H9 (cell line): ENCODE results near the gene BARD1. TPM values are rescaled to one million over a fixed set of nuclear protein-coding genes. Genes with fewer than 3 reads are reported as not detected.

Experiments used
- DNase-seq: peaks from one replicate; pipeline ENCODE4 v3.0.0-alpha.2; 2017
- H2AFZ ChIP-seq: one replicate; pipeline ENCODE4 v1.6.1; 2013; ENCODE audit warnings: mild to moderate bottlenecking, low read length, control low read depth, moderate library complexity
- H2AK5ac ChIP-seq: 2 replicates; pipeline ENCODE4 v1.6.1; 2013; ENCODE audit warnings: low read length, control low read depth, mixed read lengths; ENCODE audit not compliant: insufficient read length
- H2BK120ac ChIP-seq: one replicate; pipeline ENCODE4 v1.6.1; 2013; ENCODE audit warnings: low read depth, mild to moderate bottlenecking, low read length, control low read depth, inconsistent platforms; ENCODE audit not compliant: poor library complexity, severe bottlenecking
- H2BK12ac ChIP-seq: 2 replicates; pipeline ENCODE4 v1.6.1; 2013; ENCODE audit warnings: low read length, control low read depth, mixed read lengths, low read depth; ENCODE audit not compliant: insufficient read length
- H2BK15ac ChIP-seq: 2 replicates; pipeline ENCODE4 v1.6.1; 2013; ENCODE audit warnings: low read depth, low read length, control low read depth
- H2BK20ac ChIP-seq: one replicate; pipeline ENCODE4 v1.6.1; 2013; ENCODE audit warnings: low read depth, mild to moderate bottlenecking, low read length, control low read depth, inconsistent platforms; ENCODE audit not compliant: poor library complexity, severe bottlenecking
- H2BK5ac ChIP-seq: 2 replicates; pipeline ENCODE4 v1.6.1; 2013; ENCODE audit warnings: low read length, control low read depth, mixed read lengths; ENCODE audit not compliant: insufficient read length
- H3K14ac ChIP-seq: 2 replicates; pipeline ENCODE4 v1.6.1; 2013; ENCODE audit warnings: low read length, control low read depth; ENCODE audit not compliant: insufficient read depth
- H3K18ac ChIP-seq: 2 replicates; pipeline ENCODE4 v1.6.1; 2013; ENCODE audit warnings: low read depth, mild to moderate bottlenecking, mixed read lengths, low read length, control low read depth; ENCODE audit not compliant: insufficient read length
- H3K23ac ChIP-seq: 2 replicates; pipeline ENCODE4 v1.6.1; 2013; ENCODE audit warnings: low read length, control low read depth, mixed read lengths, low read depth; ENCODE audit not compliant: insufficient read length
- H3K23me2 ChIP-seq: 2 replicates; pipeline ENCODE4 v1.6.1; 2013; ENCODE audit warnings: low read depth, mild to moderate bottlenecking, mixed read lengths, low read length, control low read depth; ENCODE audit not compliant: insufficient read length, poor library complexity, severe bottlenecking
- H3K27ac ChIP-seq: 2 replicates; pipeline ENCODE4 v1.5.1; 2013; ENCODE audit warnings: low read length, control low read depth, mixed read lengths, low read depth; ENCODE audit not compliant: insufficient read length
- H3K27me3 ChIP-seq: 2 replicates; pipeline ENCODE4 v1.6.1; 2013; ENCODE audit warnings: low read length, control low read depth, inconsistent platforms; ENCODE audit not compliant: insufficient read depth
- H3K4ac ChIP-seq: 2 replicates; pipeline ENCODE4 v1.6.1; 2013; ENCODE audit warnings: low read depth, mild to moderate bottlenecking, control low read depth, inconsistent platforms, low read length, moderate library complexity
- H3K4me1 ChIP-seq: 2 replicates; pipeline ENCODE4 v1.6.1; 2013; ENCODE audit warnings: low read length, control low read depth, inconsistent platforms; ENCODE audit not compliant: insufficient read depth
- H3K4me2 ChIP-seq: 2 replicates; pipeline ENCODE4 v1.6.1; 2013; ENCODE audit warnings: low read length, control low read depth, mixed read lengths; ENCODE audit not compliant: insufficient read length, insufficient read depth
- H3K56ac ChIP-seq: 2 replicates; pipeline ENCODE4 v1.6.1; 2013; ENCODE audit warnings: low read depth, mild to moderate bottlenecking, mixed read lengths, low read length, control low read depth; ENCODE audit not compliant: insufficient read length
- H3K79me1 ChIP-seq: 2 replicates; pipeline ENCODE4 v1.6.1; 2013; ENCODE audit warnings: low read depth, mild to moderate bottlenecking, moderate library complexity, low read length, control low read depth, inconsistent platforms; ENCODE audit not compliant: insufficient read depth, poor library complexity, severe bottlenecking
- H3K79me2 ChIP-seq: 2 replicates; pipeline ENCODE4 v1.6.1; 2013; ENCODE audit warnings: low read length, control low read depth, inconsistent platforms; ENCODE audit not compliant: insufficient read depth
- H3K9ac ChIP-seq: 2 replicates; pipeline ENCODE4 v1.6.1; 2013; ENCODE audit warnings: low read length, control low read depth, mixed read lengths; ENCODE audit not compliant: insufficient read length; ENCODE audit errors: extremely low read depth
- H3K9me3 ChIP-seq: one replicate; pipeline ENCODE4 v1.6.1; 2013; ENCODE audit warnings: low read depth, low read length, inconsistent platforms; ENCODE audit not compliant: control insufficient read depth
- H3T11ph ChIP-seq: one replicate; pipeline ENCODE4 v1.6.1; 2013; ENCODE audit warnings: mild to moderate bottlenecking, low read length, control low read depth, inconsistent platforms
- H4K20me1 ChIP-seq: one replicate; pipeline ENCODE4 v1.6.1; 2013; ENCODE audit not compliant: control insufficient read depth, insufficient read length, insufficient read depth
- H4K5ac ChIP-seq: 2 replicates; pipeline ENCODE4 v1.6.1; 2013; ENCODE audit warnings: low read depth, mild to moderate bottlenecking, mixed read lengths, low read length, control low read depth; ENCODE audit not compliant: insufficient read length
- H4K8ac ChIP-seq: replicated peaks from 2 replicates; pipeline ENCODE4 v1.6.1; 2013; ENCODE audit warnings: low read length, control low read depth, mixed read lengths, low read depth; ENCODE audit not compliant: insufficient read length
- H4K91ac ChIP-seq: 2 replicates; pipeline ENCODE4 v1.6.1; 2013; ENCODE audit warnings: low read depth, mild to moderate bottlenecking, moderate library complexity, mixed read lengths, low read length, control low read depth; ENCODE audit not compliant: insufficient read length
- H3K27ac Mint-ChIP-seq, 3 experiments: 2 replicates in 2 of 3; 3 replicates in 1 of 3; pipeline ENCODE4 v1.8.0; 2020 to 2021; ENCODE audit warnings: mixed read lengths in 3 of 3, mild to moderate bottlenecking in 1 of 3, moderate library complexity in 1 of 3
- H3K27me3 Mint-ChIP-seq: 2 replicates; pipeline ENCODE4 v1.8.0; 2021; ENCODE audit warnings: low read depth, mild to moderate bottlenecking, moderate library complexity, mixed read lengths
- H3K36me3 Mint-ChIP-seq, 3 experiments: 2 replicates in 2 of 3; 3 replicates in 1 of 3; pipeline ENCODE4 v1.8.0; 2020 to 2021; ENCODE audit warnings: low read depth in 3 of 3, mixed read lengths in 3 of 3; ENCODE audit not compliant: insufficient read depth in 1 of 3
- H3K4me1 Mint-ChIP-seq, 2 experiments: 2 replicates each; pipeline ENCODE4 v1.8.0; 2020; ENCODE audit warnings: mixed read lengths in 2 of 2
- H3K4me3 Mint-ChIP-seq, 2 experiments: 2 replicates in 1 of 2; 3 replicates in 1 of 2; pipeline ENCODE4 v1.8.0; 2020 to 2021; ENCODE audit warnings: mild to moderate bottlenecking in 2 of 2, mixed read lengths in 2 of 2, moderate library complexity in 1 of 2
- H3K9me3 Mint-ChIP-seq, 2 experiments: 2 replicates in 1 of 2; 3 replicates in 1 of 2; pipeline ENCODE4 v1.8.0; 2020; ENCODE audit warnings: mild to moderate bottlenecking in 2 of 2, mixed read lengths in 2 of 2, moderate library complexity in 1 of 2
- total RNA-seq: library from RNA; stranded (reverse); gene quantifications from 2 replicates; pipeline ENCODE4 v1.2.1, GENCODE V29; 2021
- TF ChIP-seq, protein P1 (sequence below): fragments of 200-600 bp; sonication (generic); conservative IDR thresholded peaks from 3 replicates; pipeline ENCODE4 v1.8.0; 2021; ENCODE audit warnings: antibody characterized with exemption, mild to moderate bottlenecking

Gene BARD1
- total RNA-seq, 1 experiment from 2014 or later: 30.6 TPM

DNA sequence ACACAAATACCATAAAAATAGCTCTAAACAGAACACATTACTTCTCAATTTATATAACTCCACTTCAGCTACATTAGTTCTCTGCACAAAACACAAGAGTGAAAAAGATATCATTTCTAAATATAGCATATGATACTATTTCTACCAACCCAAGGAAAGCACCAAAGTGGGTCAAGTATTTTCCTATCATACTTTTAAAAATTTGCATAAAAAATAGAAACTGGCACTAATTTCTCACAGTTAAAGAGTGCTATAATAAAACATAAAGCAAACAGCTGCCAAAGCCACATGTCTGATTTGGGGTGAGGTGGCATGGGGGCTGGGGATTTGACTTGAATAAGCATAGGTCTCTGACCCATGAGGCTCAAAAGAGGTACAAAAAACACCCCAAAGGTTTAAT lies 61.5 kb downstream of the BARD1 start:
- TF ChIP-seq, protein P1, sequence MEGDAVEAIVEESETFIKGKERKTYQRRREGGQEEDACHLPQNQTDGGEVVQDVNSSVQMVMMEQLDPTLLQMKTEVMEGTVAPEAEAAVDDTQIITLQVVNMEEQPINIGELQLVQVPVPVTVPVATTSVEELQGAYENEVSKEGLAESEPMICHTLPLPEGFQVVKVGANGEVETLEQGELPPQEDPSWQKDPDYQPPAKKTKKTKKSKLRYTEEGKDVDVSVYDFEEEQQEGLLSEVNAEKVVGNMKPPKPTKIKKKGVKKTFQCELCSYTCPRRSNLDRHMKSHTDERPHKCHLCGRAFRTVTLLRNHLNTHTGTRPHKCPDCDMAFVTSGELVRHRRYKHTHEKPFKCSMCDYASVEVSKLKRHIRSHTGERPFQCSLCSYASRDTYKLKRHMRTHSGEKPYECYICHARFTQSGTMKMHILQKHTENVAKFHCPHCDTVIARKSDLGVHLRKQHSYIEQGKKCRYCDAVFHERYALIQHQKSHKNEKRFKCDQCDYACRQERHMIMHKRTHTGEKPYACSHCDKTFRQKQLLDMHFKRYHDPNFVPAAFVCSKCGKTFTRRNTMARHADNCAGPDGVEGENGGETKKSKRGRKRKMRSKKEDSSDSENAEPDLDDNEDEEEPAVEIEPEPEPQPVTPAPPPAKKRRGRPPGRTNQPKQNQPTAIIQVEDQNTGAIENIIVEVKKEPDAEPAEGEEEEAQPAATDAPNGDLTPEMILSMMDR: no peak
- H3K9ac ChIP-seq: no peak overlapping the region
- no peaks in the 10 kb centered on the region for H3K4me1 ChIP-seq
- H3K18ac ChIP-seq: no peak overlapping the region
- H3K9me3 Mint-ChIP-seq: no peaks in the 10 kb centered on the region
- no peak overlapping the region for H4K91ac ChIP-seq
- H3K4ac ChIP-seq: no peak overlapping the region
- H2AK5ac ChIP-seq: no peak overlapping the region
- no peak overlapping the region for H3K23ac ChIP-seq
- no peak overlapping the region for H4K8ac ChIP-seq
- H2BK12ac ChIP-seq: no peak overlapping the region
- no peak overlapping the region for H2BK120ac ChIP-seq
- H3K79me2 ChIP-seq: no peaks in the 10 kb centered on the region
- H3K36me3 Mint-ChIP-seq: peaks cover 46 to 66% (median 62%) of the 10 kb centered on the region in 3 experiments
- no peak overlapping the region for H4K5ac ChIP-seq
- no peak overlapping the region for H2BK20ac ChIP-seq
- no peak overlapping the region for H3T11ph ChIP-seq
- no peak overlapping the region for H2BK15ac ChIP-seq
- H3K4me2 ChIP-seq: no peak overlapping the region
- H3K4me3 Mint-ChIP-seq: no peak overlapping the region
- H3K27me3 ChIP-seq: no peaks in the 10 kb centered on the region
- no peak overlapping the region for H3K27ac Mint-ChIP-seq
- DNase-seq: no peak
- H2AFZ ChIP-seq: no peak overlapping the region
- H3K14ac ChIP-seq: no peak overlapping the region
- H3K27ac ChIP-seq: no peak overlapping the region
- no peaks in the 10 kb centered on the region; the same call in 1 of the 2 replicates for H3K27me3 Mint-ChIP-seq
- no peak overlapping the region for H3K56ac ChIP-seq
- H3K9me3 ChIP-seq: no peaks in the 10 kb centered on the region
- H3K4me1 Mint-ChIP-seq: no peaks in the 10 kb centered on the region
- no peaks in the 10 kb centered on the region for H4K20me1 ChIP-seq
- no peaks in the 10 kb centered on the region for H3K79me1 ChIP-seq
- no peaks in the 10 kb centered on the region for H3K23me2 ChIP-seq
- H2BK5ac ChIP-seq: no peak overlapping the region
